Astrocyte (in vitro differentiated cells and primary cell): Measurements from ENCODE around the gene PPP6C.

Source experiments
- CTCF ChIP-seq: IDR thresholded peaks from 2 replicates; pipeline ENCODE4 v1.5.1; 2011; ENCODE audit warnings: low read depth, mild to moderate bottlenecking, inconsistent platforms, low read length, moderate library complexity; ENCODE audit not compliant: insufficient read depth
- EZH2 ChIP-seq: IDR thresholded peaks from 2 replicates; pipeline ENCODE4 v1.6.1; 2012; ENCODE audit warnings: mild to moderate bottlenecking, low read length, inconsistent platforms; ENCODE audit not compliant: insufficient read depth

GRCh38 chr9:125134976-125135375, 54.6 kb downstream of the PPP6C start:
- TF ChIP-seq CTCF (no peak), EZH2 (no peak)
